Lower lobe of right lung (tissue), 2 donors: ENCODE measurements around the gene INPP5D. TPM values are rescaled to one million over a fixed set of nuclear protein-coding genes. Genes with fewer than 3 reads are reported as not detected.
"Not testable (repeated sequence)": the region's sequence is repeated elsewhere in the genome, so short reads cannot be mapped to it uniquely, and the experiment has no call there.

Source experiments
- ATAC-seq, 2 donors: fragments of 200-7000 bp; cut with Tn5 transposase; one replicate each; pipeline ENCODE4 v1.9.1; 2020 to 2022; ENCODE audit warnings: mild to moderate bottlenecking in 2 of 2, moderate library complexity in 2 of 2
- DNase-seq: peaks from one replicate; pipeline ENCODE4 v3.0.0-alpha.2; 2020
- H3K27ac ChIP-seq: fragments of 200-600 bp; one replicate; pipeline ENCODE4 v1.8.0; 2022
- H3K27me3 ChIP-seq: fragments of 200-600 bp; one replicate; pipeline ENCODE4 v1.8.0; 2022; ENCODE audit warnings: low read depth
- H3K36me3 ChIP-seq: fragments of 200-600 bp; one replicate; pipeline ENCODE4 v1.8.0; 2022; ENCODE audit warnings: mild to moderate bottlenecking
- H3K4me1 ChIP-seq: fragments of 200-600 bp; one replicate; pipeline ENCODE4 v1.8.0; 2022
- H3K4me3 ChIP-seq: fragments of 200-600 bp; one replicate; pipeline ENCODE4 v1.8.0; 2022; ENCODE audit warnings: mild to moderate bottlenecking
- H3K9me3 ChIP-seq: fragments of 200-600 bp; one replicate; pipeline ENCODE4 v1.8.0; 2022
- intact Hi-C: fragments of 100-400 bp; cut with DNase I; formaldehyde crosslinking; loops from one replicate; pipeline ENCODE4 v1.11.0; 2022
- total RNA-seq: library from RNA; stranded (reverse); fragmentation: NEBNext Ultra II Directional; extraction: Animal tissue kit (Norgen Biotek cat#: 25700); gene quantifications from one replicate; pipeline ENCODE4 v1.2.1, GENCODE V29; 2021
- TF ChIP-seq, protein P1 (sequence below): fragments of 200-600 bp; IDR thresholded peaks from one replicate; pipeline ENCODE4 v1.8.0; 2022; ENCODE audit warnings: antibody characterized with exemption, mild to moderate bottlenecking
- donor health status: DM: no; HTN: yes; CAD: no; lungs with severe emphysema.

INPP5D gene
- total RNA-seq, 1 donor from 2014 or later: 32.0 TPM

DNA sequence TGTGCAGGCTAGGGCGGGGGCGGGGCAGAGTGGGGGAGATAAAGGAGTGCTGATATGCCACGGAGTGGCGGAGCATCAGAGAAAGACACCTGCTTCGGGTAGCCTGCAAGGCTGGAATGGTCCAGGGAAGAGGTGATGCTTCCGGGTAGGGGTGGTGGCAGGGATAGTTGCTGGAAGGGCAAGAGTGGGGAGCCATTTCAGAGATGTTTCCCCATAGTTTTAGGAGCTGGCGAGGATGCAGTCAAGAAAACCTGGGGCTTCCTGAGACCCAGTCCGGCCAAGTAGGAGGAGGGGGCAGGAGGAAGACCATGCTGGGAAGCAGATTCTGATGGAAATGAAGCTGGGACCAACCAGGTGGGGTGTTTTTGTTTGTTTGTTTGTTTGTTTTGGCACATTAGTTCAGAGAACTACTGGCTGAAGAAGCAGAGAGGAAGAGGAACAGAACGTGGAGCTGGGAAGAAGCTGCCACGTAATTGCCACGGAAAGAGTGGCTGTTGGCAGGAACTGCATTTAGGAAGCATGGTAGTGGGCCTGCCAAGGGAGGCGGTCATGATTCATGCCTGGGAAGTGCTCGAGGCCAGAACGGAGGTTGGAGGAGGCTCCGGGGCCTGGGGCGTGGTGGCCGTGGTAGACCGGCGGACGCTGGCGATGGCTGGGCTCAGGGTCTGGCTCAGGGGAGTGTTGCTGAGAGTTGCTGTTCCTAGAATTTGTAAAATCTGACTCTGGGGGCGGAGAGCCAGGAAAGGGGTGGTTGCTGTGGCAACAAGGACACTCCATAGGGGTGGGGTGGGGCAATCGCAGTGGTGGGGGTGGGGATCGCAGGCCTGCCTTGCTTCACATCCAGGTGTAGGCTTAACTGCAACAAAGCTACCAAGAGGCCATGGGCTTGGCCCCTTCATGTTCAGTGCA is 8.6 kb upstream of the INPP5D start:
- ATAC-seq (peak; percentile 70 to 78), DNase-seq (peak; percentile 66)
- Histone ChIP-seq H3K4me3 (no peak overlapping the region), H3K27ac (no peak overlapping the region), H3K36me3 (no peaks in the 10 kb centered on the region), H3K4me1 (peaks cover 15% of the 10 kb centered on the region), H3K9me3 (no peaks in the 10 kb centered on the region), H3K27me3 (no peaks in the 10 kb centered on the region)
- TF ChIP-seq, protein P1, sequence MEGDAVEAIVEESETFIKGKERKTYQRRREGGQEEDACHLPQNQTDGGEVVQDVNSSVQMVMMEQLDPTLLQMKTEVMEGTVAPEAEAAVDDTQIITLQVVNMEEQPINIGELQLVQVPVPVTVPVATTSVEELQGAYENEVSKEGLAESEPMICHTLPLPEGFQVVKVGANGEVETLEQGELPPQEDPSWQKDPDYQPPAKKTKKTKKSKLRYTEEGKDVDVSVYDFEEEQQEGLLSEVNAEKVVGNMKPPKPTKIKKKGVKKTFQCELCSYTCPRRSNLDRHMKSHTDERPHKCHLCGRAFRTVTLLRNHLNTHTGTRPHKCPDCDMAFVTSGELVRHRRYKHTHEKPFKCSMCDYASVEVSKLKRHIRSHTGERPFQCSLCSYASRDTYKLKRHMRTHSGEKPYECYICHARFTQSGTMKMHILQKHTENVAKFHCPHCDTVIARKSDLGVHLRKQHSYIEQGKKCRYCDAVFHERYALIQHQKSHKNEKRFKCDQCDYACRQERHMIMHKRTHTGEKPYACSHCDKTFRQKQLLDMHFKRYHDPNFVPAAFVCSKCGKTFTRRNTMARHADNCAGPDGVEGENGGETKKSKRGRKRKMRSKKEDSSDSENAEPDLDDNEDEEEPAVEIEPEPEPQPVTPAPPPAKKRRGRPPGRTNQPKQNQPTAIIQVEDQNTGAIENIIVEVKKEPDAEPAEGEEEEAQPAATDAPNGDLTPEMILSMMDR: no peak
- intact Hi-C loops: no loop called here

- H3K4me3 ChIP-seq, intact Hi-C loops, DNase-seq, H3K9me3 ChIP-seq, H3K27ac ChIP-seq, ATAC-seq, H3K27me3 ChIP-seq, H3K36me3 ChIP-seq: not testable (repeated sequence)
- H3K4me1 ChIP-seq: peaks cover 15% of the 10 kb centered on the region
Measured at GRCh38 chr2:233052517-233052916, 7.6 kb upstream of the INPP5D start.

- H3K4me1 ChIP-seq: peaks cover 18% of the 10 kb centered on the region
- no peaks in the 10 kb centered on the region for H3K36me3 ChIP-seq
- no peaks in the 10 kb centered on the region for H3K27me3 ChIP-seq
- H3K9me3 ChIP-seq: no peaks in the 10 kb centered on the region
- DNase-seq (peak; percentile 79), ATAC-seq (peak; percentile 78 to 79)
- H3K27ac ChIP-seq: no peak overlapping the region
- no peak overlapping the region for H3K4me3 ChIP-seq
- TF ChIP-seq, protein P1: peak; percentile 93
- intact Hi-C loops: no loop called here
Measured at GRCh38 chr2:233053928-233054784, 6.0 kb upstream of the INPP5D start.

DNA sequence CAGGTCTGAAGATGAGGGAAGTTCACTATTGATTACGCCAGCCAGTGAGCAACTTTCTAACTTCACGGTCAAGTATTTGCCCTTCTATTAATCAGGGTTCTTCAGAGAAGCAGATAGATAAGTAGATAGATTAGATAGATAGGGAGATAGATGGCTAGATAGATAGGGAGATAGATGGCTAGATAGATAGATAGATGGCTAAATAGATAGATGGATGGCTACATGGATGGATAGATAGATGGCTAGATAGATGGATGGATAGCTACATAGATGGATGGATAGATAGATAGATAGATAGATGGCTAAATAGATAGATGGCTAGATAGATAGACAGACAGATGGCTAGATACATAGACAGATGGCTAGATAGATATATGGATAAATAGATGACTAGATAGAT is 4.8 kb upstream of the INPP5D start:
- H3K9me3 ChIP-seq: no peaks in the 10 kb centered on the region
- intact Hi-C loops: no loop called here
- no peak overlapping the region for H3K4me3 ChIP-seq
- no peaks in the 10 kb centered on the region for H3K27me3 ChIP-seq
- DNase-seq (no peak), ATAC-seq (no peak)
- H3K4me1 ChIP-seq: peaks cover 26% of the 10 kb centered on the region
- no peaks in the 10 kb centered on the region for H3K36me3 ChIP-seq
- H3K27ac ChIP-seq: no peak overlapping the region
- TF ChIP-seq, protein P1: no peak

GRCh38 chr2:233056961-233057605 is 3.1 kb upstream of the INPP5D start:
- ATAC-seq (no peak), DNase-seq (no peak)
- H3K27ac ChIP-seq: no peak overlapping the region
- TF ChIP-seq, protein P1: no peak
- H3K4me1 ChIP-seq: peaks cover 34% of the 10 kb centered on the region
- H3K36me3 ChIP-seq: no peaks in the 10 kb centered on the region
- no peak overlapping the region for H3K4me3 ChIP-seq
- no peaks in the 10 kb centered on the region for H3K9me3 ChIP-seq
- intact Hi-C loops: no loop called here
- H3K27me3 ChIP-seq: no peaks in the 10 kb centered on the region
